ENCODE measurements around the gene ATP5F1A. TPM values are rescaled to one million over a fixed set of nuclear protein-coding genes. Genes with fewer than 3 reads are reported as not detected.

Gene ATP5F1A
- total and polyA plus RNA-seq, 2 donors (not counting 3 experiments of a cell fraction or from before 2014, with no cell fraction given), result 405 to 585 TPM

GRCh38 chr18:46050268-46050667, 47.8 kb downstream of the ATP5F1A start:
- H3K4me2 ChIP-seq (ENCODE audit: insufficient read depth, low read length), result no peak overlapping the region
- no peak overlapping the region for H3K4me3 ChIP-seq (replicated peaks in 1 of 3; ENCODE audit: insufficient read depth in 1 of 3, low read depth in 1 of 3, low read length in 3 of 3)
- H3K4me1 ChIP-seq (ENCODE audit: control insufficient read depth, extremely low read depth, insufficient read depth, low read length), result no peaks in the 10 kb centered on the region
- H3K27me3 ChIP-seq (ENCODE audit: control insufficient read depth in 2 of 2, insufficient read depth in 2 of 2, low read length in 2 of 2), result peaks cover 0 to 7% of the 10 kb centered on the region in 2 experiments
- FAIRE-seq (no peak), DNase-seq (ENCODE audit: low read depth, low spot score) (no peak)
- ChIA-PET CTCF (interaction anchor here (0.8 kb wide), 1 partner anchor 384 kb away, joined by 4 read pairs; no protein-coding TSS in a partner anchor), POLR2A (no interaction called here)
- H4K20me1 ChIP-seq (replicated peaks; ENCODE audit: control insufficient read depth, extremely low read depth, insufficient read depth, low read length), result no peaks in the 10 kb centered on the region
- no peak for TF ChIP-seq POLR2A (IDR thresholded peaks at IDR 0.05; ENCODE audit: low read depth, low read length)
- TF ChIP-seq FOS (IDR thresholded peaks at IDR 0.05; ENCODE audit: borderline replicate concordance, insufficient read depth, low read length), result no peak
- no peak for TF ChIP-seq MYC (IDR thresholded peaks at IDR 0.05; ENCODE audit: low read depth, low read length)
- TF ChIP-seq MAX (IDR thresholded peaks at IDR 0.05; ENCODE audit: insufficient read depth, insufficient read length), result no peak
- TF ChIP-seq GATA2 (IDR thresholded peaks at IDR 0.05; ENCODE audit: insufficient read depth, insufficient read length, low read depth, low read length), result no peak
- no peak for TF ChIP-seq EZH2 (IDR thresholded peaks at IDR 0.05; ENCODE audit: borderline replicate concordance, low read depth, low read length, severe bottlenecking)
- TF ChIP-seq POLR2AphosphoS5 (IDR thresholded peaks at IDR 0.05; ENCODE audit: insufficient read depth, low read depth, low read length), result no peak
- no peak for TF ChIP-seq CTCF (IDR thresholded peaks at IDR 0.05; ENCODE audit: extremely low read depth in 1 of 2, insufficient read depth in 1 of 2, low read depth in 1 of 2, low read length in 2 of 2)
- no peak for TF ChIP-seq JUN (IDR thresholded peaks at IDR 0.05; ENCODE audit: borderline replicate concordance, insufficient read depth, insufficient read length, low read depth)
- no peaks in the 10 kb centered on the region for H3K36me3 ChIP-seq (ENCODE audit: control insufficient read depth in 2 of 2, extremely low read depth in 1 of 2, insufficient read depth in 2 of 2, low read length in 2 of 2)
- dilution Hi-C loops (cut with MboI; ENCODE audit: extremely low pct_ligation_motif_present, low sequenced_read_pairs), result no loop called here
- no peaks in the 10 kb centered on the region for H3K9me1 ChIP-seq (replicated peaks; ENCODE audit: control insufficient read depth, extremely low read depth, insufficient read depth, low read length)
- no peaks in the 10 kb centered on the region for H3K79me2 ChIP-seq (ENCODE audit: control insufficient read depth, insufficient read depth, low read length)
- H3K9me3 ChIP-seq (replicated peaks; ENCODE audit: control insufficient read depth, insufficient read depth, low read length), result no peaks in the 10 kb centered on the region
- H3K27ac ChIP-seq (ENCODE audit: insufficient read depth, low read depth, low read length), result no peak overlapping the region
- H2AFZ ChIP-seq (ENCODE audit: low read depth, low read length), result no peak overlapping the region
- H3K9ac ChIP-seq (replicated peaks; ENCODE audit: extremely low read depth, insufficient read depth, low read length), result no peak overlapping the region
- intact Hi-C loops (cut with micrococcal nuclease), result no loop called here
- BruUV-seq (replicated peaks), result no TSS peak
